ENCODE measurements around the gene CBX8. TPM values are rescaled to one million over a fixed set of nuclear protein-coding genes. Genes with fewer than 3 reads are reported as not detected.

Gene CBX8
- total and polyA plus RNA-seq, 2 of the 13 experiments (the other 11 are each of a cell fraction or from before 2014, with no cell fraction given), result 0.34 to 12.6 TPM

DNA sequence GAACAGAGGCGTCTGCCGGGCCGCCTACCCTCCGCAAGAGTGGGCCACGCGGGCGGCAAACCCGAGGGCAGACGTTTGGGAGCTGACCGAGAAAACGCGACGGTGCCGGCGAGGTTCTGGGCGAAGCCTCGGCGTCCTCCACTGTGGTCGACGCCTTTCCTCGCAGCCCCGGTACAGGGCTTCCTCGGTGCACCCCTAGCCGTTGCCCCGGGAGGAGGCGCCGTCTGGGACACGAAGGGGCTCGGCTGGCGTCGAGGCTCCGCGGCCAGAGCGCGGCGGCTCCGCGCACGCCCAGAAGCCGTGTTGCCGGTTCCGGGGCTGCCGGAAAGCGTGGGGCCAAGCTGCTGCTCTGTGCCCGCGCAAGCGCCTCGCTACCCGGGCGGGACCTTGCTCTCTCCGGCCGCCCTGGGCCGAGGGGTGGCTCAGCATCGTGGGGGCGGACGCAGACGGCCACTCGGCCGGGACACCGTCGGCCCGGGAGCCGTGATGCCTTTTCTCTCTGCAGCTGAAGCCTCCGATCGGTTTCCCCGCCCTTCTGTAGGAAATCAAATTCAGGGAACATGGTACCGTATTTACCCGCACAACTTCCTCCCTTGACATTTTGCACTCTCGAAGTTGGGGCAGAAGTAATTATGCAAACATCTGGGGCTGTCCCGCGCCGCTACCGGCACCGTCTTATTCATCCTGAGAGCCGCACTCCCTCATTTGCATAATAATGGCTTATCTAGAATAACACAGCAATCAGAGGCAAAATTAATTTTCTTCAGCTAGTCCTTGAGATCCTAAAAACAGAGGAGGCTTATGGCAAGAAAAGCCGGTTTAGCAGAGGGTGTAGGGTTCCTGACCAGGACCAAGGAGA lies 7.3 kb upstream of the CBX8 start (continued):
- TF ChIP-seq MED1 (CRISPR knock-in tag; IDR thresholded peaks at IDR 0.05) (no peak; the same call in 1 of the 2 replicates), ZBTB20 (CRISPR knock-in tag; IDR thresholded peaks at IDR 0.05; ENCODE audit: borderline replicate concordance, low read depth) (no peak), SP4 (CRISPR knock-in tag; IDR thresholded peaks at IDR 0.05) (no peak), SRSF9 (IDR thresholded peaks at IDR 0.05; ENCODE audit: borderline replicate concordance, insufficient read depth, low read depth, low read length, poor library complexity, severe bottlenecking) (no peak), ZNF512 (CRISPR knock-in tag; IDR thresholded peaks at IDR 0.05) (no peak), ZNF441 (CRISPR knock-in tag; IDR thresholded peaks at IDR 0.05; ENCODE audit: borderline replicate concordance) (peak; percentile 89; the same call in 1 of the 2 replicates), NR1H2 (CRISPR knock-in tag; IDR thresholded peaks at IDR 0.05; ENCODE audit: borderline replicate concordance, low read depth) (peak; percentile 25; the same call in 1 of the 2 replicates), ZNF605 (CRISPR knock-in tag; IDR thresholded peaks at IDR 0.05) (peak; percentile 73), HDAC1 (CRISPR knock-in tag; IDR thresholded peaks at IDR 0.05) (peak; percentile 60), ZIK1 (CRISPR knock-in tag; IDR thresholded peaks at IDR 0.05; ENCODE audit: borderline replicate concordance, low read depth) (peak; percentile 92), ZFP41 (CRISPR knock-in tag; IDR thresholded peaks at IDR 0.05; ENCODE audit: borderline replicate concordance) (peak; percentile 65; the same call in 1 of the 2 replicates), ESRRA (CRISPR knock-in tag; IDR thresholded peaks at IDR 0.05; ENCODE audit: low read depth) (peak; percentile 70), GFI1 (CRISPR knock-in tag; IDR thresholded peaks at IDR 0.05; ENCODE audit: borderline replicate concordance) (peak; percentile 75; the same call in 1 of the 2 replicates), LCORL (IDR thresholded peaks at IDR 0.05) (no peak), LCORL (CRISPR knock-in tag; IDR thresholded peaks at IDR 0.05) (peak; percentile 84), ONECUT2 (CRISPR knock-in tag; IDR thresholded peaks at IDR 0.05) (no peak), ZNF674 (CRISPR knock-in tag; IDR thresholded peaks at IDR 0.05; ENCODE audit: low read depth) (no peak), POGZ (CRISPR knock-in tag; IDR thresholded peaks at IDR 0.05) (peak; percentile 67), ZC3H13 (CRISPR knock-in tag; IDR thresholded peaks at IDR 0.05) (peak; percentile 25; the same call in 1 of the 2 replicates), ZMAT5 (CRISPR knock-in tag; IDR thresholded peaks at IDR 0.05; ENCODE audit: borderline replicate concordance, low read depth) (no peak), ZKSCAN5 (CRISPR knock-in tag; IDR thresholded peaks at IDR 0.05) (no peak), PTBP1 (IDR thresholded peaks at IDR 0.05; ENCODE audit: low read depth, low read length, poor library complexity, severe bottlenecking) (no peak), ZNF747 (CRISPR knock-in tag; IDR thresholded peaks at IDR 0.05; ENCODE audit: borderline replicate concordance) (0 out of 2 replicates have a peak, but pooled peaks have one; percentile 48), ZNF33A (CRISPR knock-in tag; IDR thresholded peaks at IDR 0.05; ENCODE audit: borderline replicate concordance) (0 out of 2 replicates have a peak, but pooled peaks have one; percentile 84), FOXK1 (CRISPR knock-in tag; IDR thresholded peaks at IDR 0.05; ENCODE audit: borderline replicate concordance, low read depth) (0 out of 2 replicates have a peak, but pooled peaks have one; percentile 39), BORCS8-MEF2B (CRISPR knock-in tag; IDR thresholded peaks at IDR 0.05) (peak; percentile 65; the same call in 1 of the 2 replicates), PHB2 (IDR thresholded peaks at IDR 0.05; ENCODE audit: partially characterized antibody) (no peak), ZNF607 (CRISPR knock-in tag; IDR thresholded peaks at IDR 0.05; ENCODE audit: borderline replicate concordance) (peak; percentile 99), THYN1 (CRISPR knock-in tag; IDR thresholded peaks at IDR 0.05; ENCODE audit: borderline replicate concordance, low read depth) (no peak)

All from HepG2 (cell line).